ENCODE measurements around the gene NABP1.

Gene NABP1

DNA sequence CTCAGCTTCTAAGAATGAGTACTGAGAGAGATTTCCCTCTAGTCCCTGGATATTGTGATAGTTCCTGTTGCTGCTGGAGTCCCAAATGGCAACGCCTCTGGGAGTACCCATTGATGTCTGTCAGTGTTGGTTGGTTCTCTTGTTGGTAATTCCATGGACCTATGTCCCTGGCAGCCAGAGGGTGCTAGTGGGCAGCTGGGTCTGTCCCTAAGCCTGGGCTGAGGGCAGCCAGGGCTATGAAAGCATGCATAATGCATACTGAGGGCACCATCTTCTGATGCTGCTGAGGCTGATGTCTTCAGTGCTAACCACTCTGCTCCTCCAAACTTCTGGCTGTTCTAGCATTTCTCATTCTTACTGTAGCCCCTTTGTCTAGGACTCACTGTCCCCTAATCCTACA is 35.9 kb downstream of the NABP1 start:
- peak in 1 of 3 donors; percentile 10 for DNase-seq

DNA sequence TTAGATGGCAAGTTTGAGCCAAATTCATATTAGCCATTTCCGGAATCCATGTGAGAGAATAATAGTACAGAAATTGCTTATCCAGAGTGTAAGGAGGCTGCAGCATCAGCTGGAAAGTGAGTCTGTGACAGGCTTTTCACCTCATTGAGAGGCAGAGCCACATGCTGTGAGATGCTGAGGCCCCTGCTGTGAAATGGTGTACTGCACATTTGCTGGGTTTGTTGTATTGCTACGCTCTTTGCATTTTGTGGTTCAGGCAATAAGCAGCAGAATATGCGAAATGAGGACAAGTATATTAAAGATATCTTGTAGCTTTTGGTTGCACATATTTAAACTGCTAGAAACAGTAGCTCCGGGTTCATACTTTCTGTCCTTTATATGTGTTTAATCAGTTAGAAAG is 37.0 kb downstream of the NABP1 start:
- DNase-seq, result no peak

DNA sequence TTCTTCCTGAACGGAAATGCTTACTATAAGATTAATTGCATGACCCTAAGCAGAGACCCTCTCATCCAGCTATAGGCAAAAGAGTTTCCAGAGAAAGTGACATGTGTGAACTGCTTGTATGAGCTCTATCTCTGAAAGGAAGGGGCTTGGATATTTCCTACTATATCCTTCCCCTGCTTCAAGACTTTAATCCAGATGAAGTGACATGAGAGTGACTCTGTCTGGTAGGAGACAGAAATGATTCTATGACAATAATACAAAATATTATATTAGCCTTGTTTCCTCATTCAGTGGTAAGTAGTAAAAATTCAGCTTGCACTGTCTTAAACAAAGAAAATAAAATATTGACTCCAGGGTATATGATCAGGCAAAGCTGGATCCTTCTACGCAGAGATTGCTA is 37.5 kb downstream of the NABP1 start:
- no peak for DNase-seq

DNA sequence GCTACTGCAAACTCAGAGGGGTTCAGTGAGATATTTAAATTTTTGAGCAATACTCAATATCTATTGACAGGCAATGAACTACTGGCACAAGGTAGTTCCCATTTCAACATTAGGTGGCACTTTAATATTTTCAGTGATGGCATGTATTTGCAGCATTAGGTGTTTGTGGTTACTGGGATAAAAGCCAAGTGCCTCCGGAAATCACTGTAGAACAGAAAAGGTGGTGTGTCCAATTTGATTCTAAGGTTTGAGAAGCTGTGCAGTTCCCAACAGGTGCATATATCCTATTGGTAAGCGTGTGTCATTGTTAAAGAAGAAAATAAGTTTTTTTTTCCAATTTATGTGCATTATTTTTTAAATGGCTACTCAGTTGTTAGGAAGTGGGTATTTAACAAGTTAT is 41.3 kb downstream of the NABP1 start:
- no peak for DNase-seq

DNA sequence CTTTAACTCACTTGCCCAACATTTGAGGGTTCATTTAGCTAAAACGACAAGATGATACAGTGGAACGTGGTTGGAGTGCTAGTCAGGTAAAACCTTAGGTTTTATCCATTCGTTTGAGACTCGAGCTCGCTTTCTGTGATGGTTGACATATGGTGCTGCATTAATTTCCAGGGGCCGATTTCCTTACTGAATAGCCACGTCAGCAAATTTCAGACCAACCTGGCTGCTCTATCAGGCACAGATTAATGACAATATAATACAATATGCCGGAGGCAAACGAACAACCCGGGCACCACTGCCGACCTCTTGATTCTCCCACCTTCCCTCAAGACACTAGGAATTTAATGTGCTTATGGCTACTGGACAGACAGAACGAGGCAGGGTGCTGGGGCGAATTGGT is 42.0 kb downstream of the NABP1 start:
- no peak for DNase-seq

DNA sequence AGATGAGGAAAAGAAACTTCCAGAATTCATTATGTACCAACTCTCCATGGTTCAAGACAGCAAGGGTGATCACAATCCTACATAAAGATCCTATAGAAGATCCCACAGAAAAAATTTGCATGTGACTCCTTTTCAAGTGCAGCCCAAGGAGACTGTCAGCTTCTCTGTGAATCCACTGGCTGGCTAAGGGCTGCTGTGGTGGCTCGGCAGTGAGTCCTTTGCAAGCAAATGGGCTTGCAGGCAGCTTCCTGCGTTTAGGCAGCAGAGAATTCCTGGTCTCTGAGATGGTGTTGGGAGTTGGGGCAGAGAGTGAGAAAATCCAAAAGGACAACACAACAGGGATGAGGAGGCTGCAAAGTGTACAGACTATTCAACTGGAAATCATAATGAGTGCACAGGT is 43.4 kb downstream of the NABP1 start:
- DNase-seq, result no peak

DNA sequence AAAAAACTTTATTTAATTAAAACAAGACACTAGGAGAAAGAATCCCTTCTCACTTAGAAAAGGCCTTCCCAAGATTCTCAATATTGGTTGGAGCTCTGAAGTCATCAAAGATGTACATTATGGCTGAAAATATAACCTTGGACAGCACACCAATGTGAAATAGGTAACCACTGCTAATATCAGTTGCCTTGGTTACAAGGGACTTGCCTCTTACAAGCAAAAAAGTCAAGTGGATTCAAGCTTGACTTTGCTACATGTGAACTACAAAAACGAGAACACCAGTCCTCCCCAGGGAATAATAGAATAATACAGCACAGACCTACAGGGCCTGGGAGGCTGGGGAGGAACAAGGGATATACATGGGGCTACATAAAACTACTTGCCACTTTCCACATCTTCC is 46.1 kb downstream of the NABP1 start:
- DNase-seq, result no peak

DNA sequence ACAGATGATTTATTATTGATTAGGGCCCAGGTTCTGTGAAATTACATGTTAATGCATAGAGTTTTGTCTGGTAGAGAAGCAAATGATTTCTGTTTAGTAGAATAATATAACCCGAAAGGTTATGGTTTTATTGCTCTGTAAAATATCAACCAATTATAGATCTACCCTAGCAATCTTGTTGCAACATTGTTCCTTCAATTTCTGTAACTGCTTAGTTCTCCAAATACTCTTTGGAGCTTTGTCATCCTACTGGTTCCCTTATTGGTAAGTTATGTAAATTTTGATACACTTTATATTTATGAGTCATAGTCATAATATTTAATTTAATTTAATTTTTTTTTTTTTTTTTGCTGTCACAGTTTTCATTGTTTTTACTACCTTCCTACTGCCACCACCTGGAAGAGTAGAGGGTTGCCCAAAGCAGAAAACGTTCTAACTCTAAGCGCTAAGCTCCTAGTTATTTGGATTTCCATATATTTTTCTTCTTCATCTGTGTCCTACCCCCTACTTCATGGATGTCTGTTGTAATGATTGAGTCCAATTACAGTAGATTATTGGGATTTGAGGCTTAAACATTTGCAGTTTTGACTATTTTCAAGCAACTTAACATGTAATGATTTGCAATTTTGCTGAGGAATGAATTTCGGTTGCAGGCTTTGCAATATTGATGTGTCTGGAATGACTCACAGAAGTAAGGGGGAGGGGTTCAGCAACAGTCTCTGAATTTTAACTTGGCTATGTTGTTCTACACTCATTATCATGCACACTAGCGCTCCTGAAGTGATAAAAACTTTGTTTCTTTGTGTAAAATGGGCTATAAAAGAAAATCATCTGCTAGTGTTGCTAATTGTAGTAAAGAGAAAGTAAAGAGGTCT is 51.1 kb downstream of the NABP1 start:
- peak; percentile 13 to 47 (median 38) for DNase-seq

DNA sequence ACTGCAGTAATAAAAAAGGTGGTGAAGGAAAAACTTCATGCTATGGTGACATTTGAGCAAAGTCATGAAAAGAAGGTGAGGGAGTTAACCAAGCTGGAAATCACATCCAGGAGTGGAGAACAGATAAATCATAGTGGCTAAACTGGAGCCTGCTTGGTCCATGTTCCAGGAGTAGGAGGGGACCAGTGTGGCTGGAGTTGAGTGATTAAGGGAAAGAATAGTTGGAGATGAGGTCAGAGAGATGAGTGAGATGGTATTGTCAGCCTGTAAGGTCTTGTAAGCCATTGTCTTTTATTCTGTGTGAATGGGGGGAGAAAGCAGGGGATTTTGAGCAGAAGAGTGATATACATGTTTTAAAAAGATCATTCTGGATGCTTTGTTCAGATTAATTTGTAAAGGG is 52.3 kb downstream of the NABP1 start:
- DNase-seq, result no peak
